HG03378 (cell line): Measurements from ENCODE around the gene C12orf54.
"Not testable (repeated sequence)": the region's sequence is repeated elsewhere in the genome, so short reads cannot be mapped to it uniquely, and the experiment has no call there.

Source experiments
- ATAC-seq: cut with Tn5 transposase; IDR thresholded peaks from one replicate; pipeline ENCODE4 v1.9.1; 2021; ENCODE audit warnings: mild to moderate bottlenecking, moderate library complexity; ENCODE audit not compliant: unreplicated experiment

Gene C12orf54

GRCh38 chr12:48508987-48509386 is 26.7 kb downstream of the C12orf54 start:
- ATAC-seq: no peak

GRCh38 chr12:48510111-48510510 is 27.8 kb downstream of the C12orf54 start:
- no peak for ATAC-seq

GRCh38 chr12:48512855-48513254 is 30.6 kb downstream of the C12orf54 start:
- ATAC-seq: peak; percentile 91

- no peak for ATAC-seq
These were observed 32.4 kb downstream of the C12orf54 start for GRCh38 chr12:48514728-48515127.

- not testable (repeated sequence) for ATAC-seq
These were observed 38.1 kb downstream of the C12orf54 start for GRCh38 chr12:48520381-48520780.

- no peak for ATAC-seq
These were observed 43.0 kb downstream of the C12orf54 start, which contains the start of gene OR8S1 for GRCh38 chr12:48525332-48525731. TSS of gene OR8S1 (plus strand) at chr12:48525632. CDS start at chr12:48525632, 0 bp downstream.

- no peak for ATAC-seq
These were observed 45.8 kb downstream of the C12orf54 start for GRCh38 chr12:48527891-48528670.

- no peak for ATAC-seq
These were observed 50.3 kb downstream of the C12orf54 start for GRCh38 chr12:48532601-48533000.

GRCh38 chr12:48536602-48537001 is 54.3 kb downstream of the C12orf54 start:
- no peak for ATAC-seq

GRCh38 chr12:48542300-48542928 is 60.1 kb downstream of the C12orf54 start:
- no peak for ATAC-seq

- ATAC-seq: no peak
These were observed 63.7 kb downstream of the C12orf54 start for GRCh38 chr12:48545833-48546469.
